ENCODE results near the gene SLC1A2. TPM values are rescaled to one million over a fixed set of nuclear protein-coding genes. Genes with fewer than 3 reads are reported as not detected.

The SLC1A2 gene
- under 1 TPM; 0.27 to 0.92 (median 0.43) TPM for polyA plus RNA-seq (ENCODE audit: insufficient read length in 4 of 4)

DNA sequence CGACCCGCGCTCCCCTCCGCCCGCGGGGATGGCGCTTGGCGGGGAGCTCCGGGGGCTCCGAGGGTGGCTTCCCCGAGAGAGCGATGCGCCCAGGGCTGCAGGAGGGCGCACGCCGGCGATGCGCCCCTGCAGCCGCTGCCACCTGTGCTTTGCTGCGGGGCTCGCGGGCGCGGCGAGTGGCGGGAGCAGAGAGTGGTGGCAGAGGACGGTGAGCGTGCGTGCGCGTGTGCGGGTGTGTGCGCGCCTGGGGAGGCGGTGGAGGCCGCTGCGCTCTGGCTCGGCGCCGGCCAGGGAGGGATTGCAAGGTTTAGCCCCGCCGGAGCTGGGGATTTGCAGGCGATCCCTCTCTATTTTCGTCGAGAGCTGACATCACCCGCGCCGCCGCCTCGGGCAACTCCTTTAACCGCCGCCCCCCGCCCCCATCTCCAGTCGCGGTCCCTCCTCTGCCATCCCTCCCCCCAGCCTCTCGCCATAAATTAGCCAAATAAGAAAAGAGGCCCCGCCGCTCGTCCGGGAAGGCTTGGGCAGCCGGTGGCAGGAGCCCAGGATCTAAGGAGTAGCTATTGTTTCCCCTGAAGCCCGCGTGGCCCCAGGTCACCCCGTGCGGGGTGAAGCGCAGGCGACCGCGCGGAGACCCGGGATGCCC lies at the start of gene SLC1A2:
SLC1A2 (minus strand) TSS at position 375 of the 646 bp plus-strand sequence. CDS start 592 bp downstream, outside the sequence.
- no peak for DNase-seq (ENCODE audit: low read depth in 4 of 4, low spot score in 2 of 4)

DNA sequence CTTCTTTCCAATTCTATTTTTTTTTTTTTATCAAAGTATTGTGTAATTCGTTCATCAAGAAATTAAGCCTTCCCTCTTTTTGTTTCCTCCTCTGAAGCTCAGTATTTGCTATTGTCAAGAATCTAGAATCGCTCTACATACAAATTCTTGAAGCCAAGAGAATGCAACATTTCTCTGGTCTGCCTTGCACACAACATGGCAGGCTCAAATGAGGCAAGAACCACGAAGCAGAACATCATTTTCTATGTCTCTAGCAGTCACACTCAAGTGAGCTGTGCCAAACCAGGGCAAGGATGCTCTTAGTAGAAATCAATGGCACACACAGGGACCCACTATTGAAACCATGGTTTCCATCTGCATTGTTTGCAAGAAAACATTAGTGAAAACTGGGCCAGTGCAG lies 46.7 kb upstream of the SLC1A2 start:
- no peak for DNase-seq (ENCODE audit: low read depth in 4 of 4, low spot score in 2 of 4)

GRCh38 chr11:35464308-35464707 lies 45.0 kb upstream of the SLC1A2 start:
- no peak for DNase-seq (ENCODE audit: low read depth in 4 of 4, low spot score in 2 of 4)

DNA sequence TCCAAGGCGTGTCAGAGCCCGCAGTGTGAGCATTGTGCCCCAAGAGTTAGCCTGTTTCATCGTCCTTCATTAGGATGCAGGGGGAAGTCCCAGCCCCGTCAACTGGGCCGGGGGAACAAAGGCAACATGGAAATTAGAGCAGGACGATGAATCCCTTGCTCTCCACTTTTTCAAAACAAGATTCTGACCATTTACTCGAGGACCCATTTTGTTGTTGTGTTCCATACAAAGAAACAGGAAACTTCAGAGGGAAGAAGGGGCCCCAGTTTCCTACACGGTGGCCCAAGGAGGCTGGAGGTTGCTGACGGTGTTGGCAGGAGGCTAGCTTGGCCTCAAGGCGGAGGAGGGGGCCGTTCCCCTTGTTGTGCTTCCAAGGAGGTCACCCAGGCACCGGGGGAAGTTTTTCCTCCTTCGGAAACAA lies 44.0 kb upstream of the SLC1A2 start:
- DNase-seq (ENCODE audit: low read depth in 4 of 4, low spot score in 2 of 4), result no peak

DNA sequence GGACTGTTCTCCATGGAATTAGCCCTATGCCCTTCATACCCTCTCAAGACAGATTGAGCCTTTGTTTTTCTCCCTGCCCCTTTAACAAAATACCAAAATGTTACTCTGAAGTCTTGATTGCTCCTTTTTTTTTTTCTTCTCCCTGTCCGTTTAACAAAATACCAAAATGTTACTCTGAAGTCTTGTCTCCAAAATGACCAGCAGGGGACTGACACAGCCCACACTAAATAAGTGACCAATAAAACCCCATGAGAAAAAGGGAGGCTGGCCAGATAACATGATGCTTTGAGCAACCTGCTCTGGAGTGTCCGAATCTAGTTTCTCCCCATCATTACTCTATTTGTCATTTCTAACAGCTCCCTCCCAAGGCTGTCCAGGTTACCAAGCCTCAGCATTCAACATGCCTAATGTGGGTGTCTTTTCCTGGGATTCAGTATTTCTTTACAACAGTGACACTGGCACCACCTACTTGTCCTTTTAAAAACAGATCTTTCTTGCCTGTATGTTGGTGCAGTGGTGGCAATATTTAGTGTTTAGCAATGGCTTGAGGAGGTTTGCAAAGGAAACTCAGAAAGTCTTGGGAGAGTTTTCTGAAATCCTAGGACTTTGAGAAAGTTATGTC lies 42.7 kb upstream of the SLC1A2 start:
- no peak for DNase-seq (ENCODE audit: low read depth in 4 of 4, low spot score in 2 of 4)

GRCh38 chr11:35459489-35459888 lies 40.1 kb upstream of the SLC1A2 start:
- no peak for DNase-seq (ENCODE audit: low read depth in 4 of 4, low spot score in 2 of 4)

GRCh38 chr11:35458846-35459245 lies 39.5 kb upstream of the SLC1A2 start:
- DNase-seq (ENCODE audit: low read depth in 4 of 4, low spot score in 2 of 4), result no peak

- no peak for DNase-seq (ENCODE audit: low read depth in 4 of 4, low spot score in 2 of 4)
These were observed 35.0 kb upstream of the SLC1A2 start for GRCh38 chr11:35454362-35454761.

DNA sequence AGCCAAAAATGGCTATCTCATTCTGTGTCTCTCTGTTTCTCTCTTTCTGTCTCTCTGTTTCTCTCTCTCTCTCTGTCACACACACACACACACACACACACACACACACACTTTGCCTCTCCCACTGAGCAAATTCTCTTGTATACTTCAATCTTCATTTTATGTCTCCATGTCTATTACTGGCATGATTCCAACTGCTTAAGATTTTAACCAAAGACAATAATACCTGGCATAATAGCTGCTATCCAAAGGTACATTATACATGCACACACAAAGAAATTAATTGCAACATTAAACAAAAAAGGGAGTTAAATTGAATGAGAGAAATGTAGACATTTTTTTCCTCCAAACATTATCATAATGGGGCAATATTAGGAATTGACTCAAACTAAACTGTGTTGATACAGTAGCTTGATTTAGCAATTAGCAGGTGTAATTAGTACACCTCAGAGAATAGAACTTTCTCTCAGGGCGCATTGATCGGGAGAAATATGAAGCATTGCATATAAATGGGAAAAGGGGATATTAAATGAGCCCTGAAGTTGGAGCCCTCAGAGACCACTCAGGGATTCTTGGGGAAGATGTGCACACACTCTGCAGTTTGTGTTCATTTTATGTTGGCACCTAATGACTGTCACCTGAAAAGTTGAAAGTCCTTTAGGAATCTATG lies 17.4 kb upstream of the SLC1A2 start:
- no peak for DNase-seq (ENCODE audit: low read depth in 4 of 4, low spot score in 2 of 4)

DNA sequence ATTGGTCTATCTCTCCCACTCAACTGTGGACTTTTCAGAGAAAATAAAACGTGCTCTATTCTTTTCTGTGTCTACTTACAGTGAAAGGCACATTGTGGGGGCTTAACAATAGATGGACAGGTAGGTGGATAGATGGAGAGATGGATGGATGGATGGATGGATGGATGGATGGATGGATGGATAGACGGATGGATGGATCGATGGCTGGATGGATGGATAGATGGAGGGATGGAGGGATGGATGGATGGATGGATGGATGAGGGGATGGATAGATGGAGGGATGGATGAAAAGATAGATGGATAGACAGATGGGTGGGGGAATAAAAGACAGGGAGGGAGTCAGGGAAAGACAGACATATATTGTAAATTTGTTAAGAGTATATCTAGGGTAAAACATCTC lies 14.2 kb upstream of the SLC1A2 start:
- DNase-seq (ENCODE audit: low read depth in 4 of 4, low spot score in 2 of 4), result no peak

DNA sequence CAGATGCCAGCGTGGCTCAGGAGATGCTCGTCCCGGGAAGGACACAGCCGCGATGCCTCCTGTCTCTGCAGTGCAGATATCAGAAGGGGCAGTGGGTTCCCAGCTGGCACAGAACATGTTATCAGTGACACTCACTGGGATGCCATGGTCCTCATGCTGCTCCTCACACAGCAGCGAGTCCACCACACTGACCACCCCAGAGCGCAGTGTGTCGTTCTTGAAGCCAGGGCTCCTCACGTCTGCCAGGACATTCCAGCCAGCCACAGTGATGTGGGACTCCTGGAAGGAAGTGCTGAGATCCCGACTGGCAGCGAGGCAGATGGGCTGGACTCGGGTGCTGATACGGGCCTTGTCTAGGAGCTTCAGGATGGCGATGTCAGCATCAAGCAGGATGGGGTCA lies 13.1 kb upstream of the SLC1A2 start:
- DNase-seq (ENCODE audit: low read depth in 4 of 4, low spot score in 2 of 4), result no peak

GRCh38 chr11:35427071-35427470 lies 7.7 kb upstream of the SLC1A2 start:
- no peak for DNase-seq (ENCODE audit: low read depth in 4 of 4, low spot score in 2 of 4)

GRCh38 chr11:35426351-35426750 lies 7.0 kb upstream of the SLC1A2 start:
- DNase-seq (ENCODE audit: low read depth in 4 of 4, low spot score in 2 of 4), result no peak

GRCh38 chr11:35425603-35426212 lies 6.3 kb upstream of the SLC1A2 start:
- DNase-seq (ENCODE audit: low read depth in 4 of 4, low spot score in 2 of 4), result no peak

DNA sequence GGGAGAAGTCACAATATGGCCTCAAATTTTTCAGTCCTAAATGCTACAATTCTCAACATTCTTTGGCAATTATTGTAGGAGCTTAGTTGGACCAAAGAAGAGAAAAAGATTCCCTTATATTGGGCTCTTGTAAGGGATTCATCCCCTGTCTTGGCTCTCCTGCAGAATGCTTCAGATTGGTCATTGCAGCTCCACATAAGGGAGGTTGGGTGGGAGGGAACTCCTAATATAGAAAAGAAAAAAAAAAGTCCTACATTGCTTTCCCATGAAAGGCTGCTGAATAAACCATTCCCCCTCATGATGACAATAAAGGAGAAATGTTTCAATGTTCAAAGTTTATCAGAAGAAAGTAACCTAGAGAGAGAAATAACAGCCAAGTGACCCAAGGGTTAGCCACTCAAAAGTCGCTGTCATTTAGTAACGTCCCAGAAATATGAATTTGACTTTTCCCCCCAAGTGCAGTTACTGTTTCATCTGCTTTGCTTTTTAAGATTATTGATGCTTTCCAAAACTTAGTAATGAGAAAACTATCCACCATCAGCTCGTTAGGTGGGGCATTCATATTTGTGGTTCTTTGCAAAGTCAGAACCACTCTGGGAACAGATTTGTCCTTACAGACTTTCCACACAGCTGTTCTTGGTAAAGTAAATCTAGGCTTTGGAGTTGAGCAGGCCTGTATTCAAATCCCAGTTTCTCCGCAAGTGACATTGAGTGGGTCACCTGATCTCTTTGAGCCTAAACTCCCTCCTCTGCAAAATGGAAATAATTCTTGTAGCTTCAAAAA lies 5.0 kb upstream of the SLC1A2 start:
- DNase-seq (ENCODE audit: low read depth in 4 of 4, low spot score in 2 of 4), result no peak

GRCh38 chr11:35420371-35420770 lies 1.0 kb upstream of the SLC1A2 start:
- DNase-seq (ENCODE audit: low read depth in 4 of 4, low spot score in 2 of 4), result no peak

- no peak for DNase-seq (ENCODE audit: low read depth in 4 of 4, low spot score in 2 of 4)
These were observed 524 bp upstream of the SLC1A2 start for GRCh38 chr11:35419830-35420333.

GRCh38 chr11:35418282-35419183 lies 825 bp downstream of the SLC1A2 start:
- DNase-seq (ENCODE audit: low read depth in 4 of 4, low spot score in 2 of 4), result no peak

DNA sequence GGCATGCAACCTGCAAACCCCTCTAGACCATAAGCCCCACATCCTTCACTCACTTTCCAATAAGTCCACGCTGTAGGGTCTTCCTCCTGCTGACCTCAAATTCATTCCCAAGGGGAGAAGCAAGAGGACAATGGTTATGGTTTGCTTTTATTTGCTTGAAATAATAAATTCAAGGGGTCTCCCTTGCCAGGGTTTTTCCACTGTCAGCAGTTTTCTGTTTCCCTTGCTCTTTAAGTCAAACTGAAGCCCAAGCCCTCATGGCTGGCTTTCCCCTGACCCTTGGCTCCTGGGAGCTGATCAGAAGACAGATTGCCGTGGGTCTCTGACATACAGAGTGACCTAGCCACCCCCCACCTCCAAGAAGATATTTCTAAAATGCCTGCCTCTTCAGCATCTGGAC lies 3.9 kb downstream of the SLC1A2 start:
- DNase-seq (ENCODE audit: low read depth in 4 of 4, low spot score in 2 of 4), result no peak

GRCh38 chr11:35414776-35415175 lies 4.6 kb downstream of the SLC1A2 start:
- no peak for DNase-seq (ENCODE audit: low read depth in 4 of 4, low spot score in 2 of 4)

All from left renal cortex interstitium (tissue), 4 donors.